Activated CD4-positive, CD25-positive, alpha-beta regulatory T cell treated with anti-CD3 and anti-CD28 coated beads, Interleukin-2, amount 50 U/mL, for 16 hours (primary cell): ENCODE data around the gene AKT3.

Source experiments
- DNase-seq: peaks from one replicate; pipeline ENCODE4 v3.0.0-alpha.2; 2020; ENCODE audit warnings: low read depth, low spot score

AKT3 gene

DNA sequence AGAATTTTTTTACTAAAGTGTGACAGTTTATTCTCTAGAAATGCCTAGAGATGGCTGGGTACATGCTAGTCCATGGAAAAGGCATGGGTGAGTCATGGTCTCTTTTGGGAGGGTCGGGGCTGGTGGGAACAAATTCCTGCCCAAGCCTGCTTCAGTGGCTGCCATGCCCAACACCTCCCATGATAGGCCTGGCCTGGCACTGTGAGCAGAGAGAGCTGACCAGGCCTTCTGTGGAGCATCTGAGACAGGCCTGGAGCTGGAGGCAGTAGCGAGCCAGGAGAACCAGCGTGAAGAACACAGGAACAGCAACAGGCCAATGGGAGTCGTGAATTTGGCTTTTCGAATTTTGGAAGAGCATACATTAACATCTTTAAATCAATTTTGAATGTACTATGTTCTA lies 385.0 kb downstream of the AKT3 start:
- no peak for DNase-seq

DNA sequence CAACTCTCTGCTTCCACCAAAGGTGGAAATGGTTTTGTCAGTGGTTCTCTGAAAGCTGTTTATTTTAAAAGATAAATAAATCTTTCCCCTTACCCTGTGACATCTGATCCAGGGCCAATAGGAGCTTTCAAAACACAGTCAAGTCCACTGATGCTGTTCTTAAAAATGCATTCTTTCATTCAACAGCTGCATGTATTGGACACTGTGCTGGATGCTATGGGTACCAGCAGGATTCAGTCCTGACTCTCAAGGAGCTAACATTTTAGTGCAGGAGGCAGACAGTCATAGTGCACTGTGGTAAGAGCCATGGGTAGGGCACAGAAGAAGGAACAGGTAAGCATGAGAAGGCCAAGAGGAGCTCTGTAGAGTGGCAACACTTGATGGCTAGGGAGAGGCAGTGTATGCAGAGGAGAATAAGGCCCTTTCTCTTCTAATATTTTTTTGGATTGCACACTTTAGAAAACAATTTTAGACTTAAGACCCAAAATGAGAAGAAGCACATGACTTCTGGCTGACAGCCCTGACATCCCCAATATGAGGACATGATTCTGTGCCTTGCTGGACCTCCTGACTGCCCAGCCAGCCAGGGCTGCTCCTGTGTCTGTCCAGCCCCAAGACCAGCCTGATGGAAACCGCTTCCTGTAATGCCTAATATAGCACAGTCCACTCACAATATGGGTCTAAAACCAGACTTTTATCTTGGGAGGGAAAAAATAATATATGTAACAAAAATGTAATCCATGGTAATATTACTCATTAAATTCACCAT lies 386.9 kb downstream of the AKT3 start:
- no peak for DNase-seq

- DNase-seq = no peak
These were observed 388.3 kb downstream of the AKT3 start for GRCh38 chr1:243461700-243462099.

GRCh38 chr1:243459059-243459458 lies 391.0 kb downstream of the AKT3 start:
- DNase-seq = no peak

DNA sequence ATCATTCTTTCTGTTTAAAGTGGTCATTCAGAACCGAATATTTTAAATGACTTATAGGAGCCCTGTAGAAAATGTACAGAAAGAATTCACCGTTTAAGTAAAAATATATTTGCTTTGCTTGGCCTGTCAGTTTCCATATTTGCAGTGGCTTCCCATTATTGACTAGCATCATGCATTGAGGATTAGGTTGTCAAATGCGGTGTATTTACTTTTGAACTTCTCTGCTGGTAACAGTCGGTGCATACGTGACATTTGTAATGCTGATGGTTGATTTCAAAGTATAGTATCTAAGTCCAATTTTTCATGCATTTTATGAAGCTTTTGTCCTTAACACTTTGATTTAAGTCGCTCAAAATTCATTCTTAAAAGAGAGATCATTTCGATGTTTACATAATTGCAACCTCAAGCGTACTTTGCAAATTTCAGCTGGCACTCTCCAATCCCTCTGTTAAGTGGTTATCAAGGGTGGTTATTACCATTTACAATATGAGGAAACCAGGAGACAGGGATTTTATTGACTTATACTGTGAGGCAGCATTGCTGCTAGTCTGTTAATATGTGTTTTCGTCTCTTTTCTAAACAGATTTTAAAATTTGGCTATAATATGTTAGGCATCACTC lies 392.6 kb downstream of the AKT3 start:
- no peak for DNase-seq

- DNase-seq = no peak
These were observed 394.0 kb downstream of the AKT3 start for GRCh38 chr1:243455760-243456651.

GRCh38 chr1:243454328-243454997 lies 395.6 kb downstream of the AKT3 start:
- no peak for DNase-seq

DNA sequence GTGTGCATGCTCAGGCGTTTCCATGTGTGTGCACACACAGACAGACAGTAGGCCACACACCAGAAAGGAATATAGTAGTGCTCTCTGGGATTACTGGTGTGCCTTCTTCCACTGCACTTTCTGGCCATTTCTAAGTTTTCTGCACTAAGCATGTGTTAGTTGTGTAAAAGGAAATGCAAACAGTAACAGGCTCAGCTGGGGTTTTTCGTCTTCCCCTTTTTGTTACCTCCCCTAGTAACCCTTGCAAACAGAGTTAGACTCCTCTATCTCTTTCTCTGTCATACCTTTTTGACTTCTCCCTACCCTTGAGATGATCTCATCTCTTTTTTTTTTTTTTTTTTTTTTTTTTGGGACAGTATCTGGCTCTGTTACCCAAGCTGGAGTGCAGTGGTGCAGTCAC lies 398.0 kb downstream of the AKT3 start:
- no peak for DNase-seq

- no peak for DNase-seq
These were observed 400.7 kb downstream of the AKT3 start for GRCh38 chr1:243449373-243449772.

GRCh38 chr1:243447844-243448243 lies 402.2 kb downstream of the AKT3 start:
- DNase-seq = no peak

DNA sequence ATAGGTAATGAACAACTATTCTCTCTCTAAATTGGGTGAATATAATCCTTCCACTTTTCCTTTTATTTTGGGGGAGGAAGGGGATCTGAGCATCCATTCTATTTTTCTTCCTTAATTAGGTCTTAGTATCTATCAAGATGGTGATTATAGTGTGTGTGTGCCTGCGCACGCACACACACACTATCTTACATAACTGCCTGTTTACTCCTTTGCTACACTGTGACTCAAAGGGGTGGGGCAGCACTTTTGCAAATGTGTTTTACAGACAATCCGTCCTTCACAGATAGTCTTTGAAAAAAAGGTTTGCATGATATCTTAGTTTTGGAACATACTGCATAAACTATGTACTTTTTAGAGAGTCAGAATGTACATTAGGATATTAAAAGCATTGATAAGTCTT lies 402.7 kb downstream of the AKT3 start:
- no peak for DNase-seq

DNA sequence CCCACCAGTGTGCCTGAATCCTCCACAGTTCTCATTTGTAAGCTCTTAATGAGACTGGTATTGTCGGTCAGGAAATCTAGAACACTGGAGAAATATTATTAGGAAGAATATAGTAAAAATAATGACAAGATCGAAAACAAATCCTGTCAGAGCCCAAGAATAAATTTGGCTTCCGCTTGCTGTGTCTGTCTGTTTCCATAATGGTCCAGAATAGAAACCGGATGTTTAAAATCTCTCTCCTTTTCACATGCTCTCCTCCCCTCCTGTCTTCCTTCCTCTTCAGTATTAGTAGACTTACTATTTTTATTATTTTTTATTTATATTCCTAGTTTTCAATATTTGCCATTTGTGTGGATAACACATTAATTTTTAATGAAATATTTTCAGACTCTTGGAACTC lies 406.5 kb downstream of the AKT3 start:
- DNase-seq = no peak

- no peak for DNase-seq
These were observed 408.4 kb downstream of the AKT3 start for GRCh38 chr1:243441601-243442000.

- DNase-seq = no peak
These were observed 409.6 kb downstream of the AKT3 start for GRCh38 chr1:243440406-243440805.

GRCh38 chr1:243438815-243439214 lies 411.2 kb downstream of the AKT3 start:
- DNase-seq = no peak
